HepG2 (cell line): ENCODE results near the gene STRN3. TPM values are rescaled to one million over a fixed set of nuclear protein-coding genes. Genes with fewer than 3 reads are reported as not detected.

ENCODE experiments used
- AKAP8 ChIP-seq: sonication (generic); formaldehyde crosslinking; IDR thresholded peaks from 2 replicates; pipeline ENCODE4 v1.5.1; 2020; ENCODE audit warnings: mild to moderate bottlenecking, missing genetic modification reagents
- ARHGAP35 ChIP-seq: sonication (generic); formaldehyde crosslinking; IDR thresholded peaks from 2 replicates; pipeline ENCODE4 v1.9.0; 2022; ENCODE audit warnings: mild to moderate bottlenecking, inconsistent platforms, moderate library complexity, missing genetic modification reagents, borderline replicate concordance
- CERS6 ChIP-seq: sonication (generic); formaldehyde crosslinking; IDR thresholded peaks from 2 replicates; pipeline ENCODE4 v1.5.0; 2020; ENCODE audit warnings: missing genetic modification reagents
- CHCHD3 ChIP-seq: sonication (generic); formaldehyde crosslinking; IDR thresholded peaks from 2 replicates; pipeline ENCODE4 v1.8.0; 2022; ENCODE audit warnings: mild to moderate bottlenecking, missing genetic modification reagents, moderate library complexity
- FOXA1 ChIP-seq, 2 experiments: fragments of 450-650 bp in 1 of 2; sonication (generic) in 1 of 2; formaldehyde crosslinking in 1 of 2; IDR thresholded peaks; 2 replicates each; pipeline versions ENCODE4 v1.4.0 to v1.6.1; 2016 to 2020; ENCODE audit warnings: missing genetic modification reagents in 1 of 2
- FOXK1 ChIP-seq: sonication (generic); formaldehyde crosslinking; IDR thresholded peaks from 2 replicates; pipeline ENCODE4 v1.4.0; 2020; ENCODE audit warnings: low read depth, missing genetic modification reagents, borderline replicate concordance
- HHEX ChIP-seq: IDR thresholded peaks from 2 replicates; pipeline ENCODE4 v1.6.1; 2016; ENCODE audit warnings: control low read depth
- HMG20B ChIP-seq: conservative IDR thresholded peaks from 2 replicates; pipeline ENCODE4 v1.6.1; 2016; ENCODE audit warnings: missing genetic modification reagents, missing compliant biosample characterization
- HNF4A ChIP-seq: sonication (generic); formaldehyde crosslinking; IDR thresholded peaks from 2 replicates; pipeline ENCODE4 v1.4.0; 2020; ENCODE audit warnings: missing genetic modification reagents
- IRF2 ChIP-seq: IDR thresholded peaks from 2 replicates; pipeline ENCODE4 v1.6.1; 2018; ENCODE audit warnings: missing genetic modification reagents, missing compliant biosample characterization
- KAT8 ChIP-seq: IDR thresholded peaks from 2 replicates; pipeline ENCODE4 v1.6.1; 2016; ENCODE audit warnings: missing genetic modification reagents, missing compliant biosample characterization
- KDM5B ChIP-seq: sonication (generic); formaldehyde crosslinking; IDR thresholded peaks from 2 replicates; pipeline ENCODE4 v1.4.0; 2020; ENCODE audit warnings: missing genetic modification reagents, mild to moderate bottlenecking, borderline replicate concordance
- KLF13 ChIP-seq: sonication (generic); formaldehyde crosslinking; IDR thresholded peaks from 2 replicates; pipeline ENCODE4 v1.4.0; 2020; ENCODE audit warnings: mild to moderate bottlenecking, missing genetic modification reagents
- KLF9 ChIP-seq: IDR thresholded peaks from 2 replicates; pipeline ENCODE4 v1.6.1; 2016; ENCODE audit warnings: low read depth
- MAFG ChIP-seq: sonication (generic); formaldehyde crosslinking; IDR thresholded peaks from 2 replicates; pipeline ENCODE4 v1.5.1; 2020; ENCODE audit warnings: mild to moderate bottlenecking, missing genetic modification reagents
- NPAS2 ChIP-seq: sonication (generic); formaldehyde crosslinking; IDR thresholded peaks from 2 replicates; pipeline ENCODE4 v1.8.0; 2022; ENCODE audit warnings: mild to moderate bottlenecking, missing genetic modification reagents, borderline replicate concordance
- NRL ChIP-seq: sonication (generic); formaldehyde crosslinking; IDR thresholded peaks from 2 replicates; pipeline ENCODE4 v1.5.0; 2020; ENCODE audit warnings: missing genetic modification reagents, mild to moderate bottlenecking, moderate library complexity, borderline replicate concordance
- PHF21A ChIP-seq: sonication (generic); formaldehyde crosslinking; IDR thresholded peaks from 2 replicates; pipeline ENCODE4 v1.5.0; 2020; ENCODE audit warnings: mild to moderate bottlenecking, missing genetic modification reagents
- RAD21 ChIP-seq: fragments of 450-650 bp; formaldehyde crosslinking; IDR thresholded peaks from 2 replicates; pipeline ENCODE4 v1.5.0; 2020; ENCODE audit warnings: mild to moderate bottlenecking
- TAF1 ChIP-seq: sonication (generic); formaldehyde crosslinking; IDR thresholded peaks from 2 replicates; pipeline ENCODE4 v1.4.0; 2020; ENCODE audit warnings: missing genetic modification reagents
- ZC3H4 ChIP-seq: sonication (generic); formaldehyde crosslinking; IDR thresholded peaks from 2 replicates; pipeline ENCODE4 v1.4.0; 2020; ENCODE audit warnings: missing genetic modification reagents, borderline replicate concordance
- ZFX ChIP-seq: sonication (generic); formaldehyde crosslinking; IDR thresholded peaks from 2 replicates; pipeline ENCODE4 v1.4.0; 2020; ENCODE audit warnings: mild to moderate bottlenecking, low read depth, missing genetic modification reagents, moderate library complexity
- ZKSCAN1 ChIP-seq: fragments of 150-350 bp; IDR thresholded peaks from 2 replicates; pipeline ENCODE4 v1.6.1; 2014; ENCODE audit warnings: low read length
- ZNF230 ChIP-seq: sonication (generic); formaldehyde crosslinking; IDR thresholded peaks from 2 replicates; pipeline ENCODE4 v1.4.0; 2020; ENCODE audit warnings: mild to moderate bottlenecking, missing genetic modification reagents
- ZNF251 ChIP-seq: sonication (generic); formaldehyde crosslinking; IDR thresholded peaks from 2 replicates; pipeline ENCODE4 v1.9.0; 2021; ENCODE audit warnings: mild to moderate bottlenecking, missing genetic modification reagents
- ZNF441 ChIP-seq: sonication (generic); formaldehyde crosslinking; IDR thresholded peaks from 2 replicates; pipeline ENCODE4 v1.7.0; 2021; ENCODE audit warnings: missing genetic modification reagents, borderline replicate concordance
- ZNF747 ChIP-seq: sonication (generic); formaldehyde crosslinking; IDR thresholded peaks from 2 replicates; pipeline ENCODE4 v1.8.1; 2023; ENCODE audit warnings: missing genetic modification reagents, mild to moderate bottlenecking, borderline replicate concordance
- polyA plus RNA-seq, 8 experiments: library from polyadenylated mRNA; depleted of rRNA in 3 of 8; stranded (reverse) in 7 of 8; unstranded in 1 of 8; fragments of >200 nt; fragmentation: Illumina TruSeq in 4 of 8; extraction: Trizol in 4 of 8; gene quantifications; 2 replicates each; pipeline versions ENCODE4 v1.2.1 to v1.2.3, GENCODE V29; 2011 to 2016; ENCODE audit warnings: low read depth in 4 of 8, missing spikeins in 1 of 8, mixed read lengths in 1 of 8; ENCODE audit not compliant: insufficient read depth in 1 of 8
- total RNA-seq, 5 experiments: library from RNA; depleted of rRNA; stranded (reverse); fragments of >200 nt; fragmentation: Illumina TruSeq; extraction: Trizol; gene quantifications; 2 replicates each; pipeline ENCODE4 v1.2.3, GENCODE V29; 2016; ENCODE audit warnings: low read depth in 1 of 5
- TF ChIP-seq, protein P1 (sequence below): sonication (generic); formaldehyde crosslinking; IDR thresholded peaks from 2 replicates; pipeline ENCODE4 v1.4.0; 2020; ENCODE audit warnings: missing genetic modification reagents
- TF ChIP-seq, protein P2 (sequence below): IDR thresholded peaks from 2 replicates; pipeline ENCODE4 v1.6.1; 2016; ENCODE audit warnings: mild to moderate bottlenecking
- TF ChIP-seq, protein P3 (sequence below): sonication (generic); formaldehyde crosslinking; IDR thresholded peaks from 2 replicates; pipeline ENCODE4 v1.4.0; 2020; ENCODE audit warnings: mild to moderate bottlenecking, missing genetic modification reagents

Gene STRN3
- total and polyA plus RNA-seq, 2 of the 13 experiments (the other 11 are each of a cell fraction or from before 2014, with no cell fraction given): 49.4 to 123 TPM

- no peak for TF ChIP-seq PHF21A (CRISPR knock-in tag)
- TF ChIP-seq HMG20B (CRISPR knock-in tag): 0 out of 2 replicates have a peak, but pooled peaks have one; percentile 33
- no peak for TF ChIP-seq ARHGAP35
- TF ChIP-seq ZFX (CRISPR knock-in tag): peak; percentile 92
- TF ChIP-seq TAF1: peak; percentile 87
- TF ChIP-seq, protein P1, sequence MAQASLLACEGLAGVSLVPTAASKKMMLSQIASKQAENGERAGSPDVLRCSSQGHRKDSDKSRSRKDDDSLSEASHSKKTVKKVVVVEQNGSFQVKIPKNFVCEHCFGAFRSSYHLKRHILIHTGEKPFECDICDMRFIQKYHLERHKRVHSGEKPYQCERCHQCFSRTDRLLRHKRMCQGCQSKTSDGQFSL: no peak
- no peak; the same call in 1 of the 2 replicates for TF ChIP-seq KLF9 (CRISPR knock-in tag)
- TF ChIP-seq, protein P2, sequence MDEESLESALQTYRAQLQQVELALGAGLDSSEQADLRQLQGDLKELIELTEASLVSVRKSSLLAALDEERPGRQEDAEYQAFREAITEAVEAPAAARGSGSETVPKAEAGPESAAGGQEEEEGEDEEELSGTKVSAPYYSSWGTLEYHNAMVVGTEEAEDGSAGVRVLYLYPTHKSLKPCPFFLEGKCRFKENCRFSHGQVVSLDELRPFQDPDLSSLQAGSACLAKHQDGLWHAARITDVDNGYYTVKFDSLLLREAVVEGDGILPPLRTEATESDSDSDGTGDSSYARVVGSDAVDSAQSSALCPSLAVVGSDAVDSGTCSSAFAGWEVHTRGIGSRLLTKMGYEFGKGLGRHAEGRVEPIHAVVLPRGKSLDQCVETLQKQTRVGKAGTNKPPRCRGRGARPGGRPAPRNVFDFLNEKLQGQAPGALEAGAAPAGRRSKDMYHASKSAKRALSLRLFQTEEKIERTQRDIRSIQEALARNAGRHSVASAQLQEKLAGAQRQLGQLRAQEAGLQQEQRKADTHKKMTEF (CRISPR knock-in tag): peak; percentile 58; the same call in 1 of the 2 replicates
- TF ChIP-seq IRF2 (CRISPR knock-in tag): peak; percentile 86
- peak; percentile 46; the same call in 1 of the 2 replicates for TF ChIP-seq HHEX (CRISPR knock-in tag)
- no peak for TF ChIP-seq HNF4A (CRISPR knock-in tag)
- TF ChIP-seq ZKSCAN1: peak; percentile 5; the same call in 1 of the 2 replicates
- peak; percentile 83 for TF ChIP-seq AKAP8 (CRISPR knock-in tag)
- 0 out of 2 replicates have a peak, but pooled peaks have one; percentile 67 for TF ChIP-seq ZNF441 (CRISPR knock-in tag)
- peak; percentile 68; the same call in 1 of the 2 replicates for TF ChIP-seq KAT8 (CRISPR knock-in tag)
- TF ChIP-seq ZNF747: 0 out of 2 replicates have a peak, but pooled peaks have one; percentile 74
- TF ChIP-seq CERS6 (CRISPR knock-in tag): no peak
- TF ChIP-seq, protein P3, sequence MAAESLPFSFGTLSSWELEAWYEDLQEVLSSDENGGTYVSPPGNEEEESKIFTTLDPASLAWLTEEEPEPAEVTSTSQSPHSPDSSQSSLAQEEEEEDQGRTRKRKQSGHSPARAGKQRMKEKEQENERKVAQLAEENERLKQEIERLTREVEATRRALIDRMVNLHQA: no peak
- TF ChIP-seq NPAS2 (CRISPR knock-in tag): no peak
- TF ChIP-seq ZC3H4 (CRISPR knock-in tag): peak; percentile 88; the same call in 1 of the 2 replicates
- TF ChIP-seq RAD21: peak; percentile 32; the same call in 1 of the 2 replicates
- TF ChIP-seq KLF13: peak; percentile 88
- TF ChIP-seq KDM5B (CRISPR knock-in tag): peak; percentile 97; the same call in 1 of the 2 replicates
- no peak for TF ChIP-seq FOXK1 (CRISPR knock-in tag)
- peak; percentile 50; the same call in 1 of the 2 replicates for TF ChIP-seq ZNF251 (CRISPR knock-in tag)
- TF ChIP-seq FOXA1 (IDR thresholded peaks at IDR 0.05): no peak
- no peak; the same call in 1 of the 2 replicates for TF ChIP-seq FOXA1 (CRISPR knock-in tag; IDR thresholded peaks at IDR 0.05)
- peak; percentile 93 for TF ChIP-seq ZNF230 (CRISPR knock-in tag)
- no peak for TF ChIP-seq CHCHD3 (CRISPR knock-in tag)
- TF ChIP-seq NRL (CRISPR knock-in tag): peak; percentile 98
- TF ChIP-seq MAFG (CRISPR knock-in tag): no peak
Measured at GRCh38 chr14:31025367-31026076, 657 bp downstream of the STRN3 start, which contains the start of gene AP4S1 (continued).
